ENCODE results near the gene DDX41. TPM values are rescaled to one million over a fixed set of nuclear protein-coding genes. Genes with fewer than 3 reads are reported as not detected.

The DDX41 gene
- polyA plus RNA-seq, 3 donors = 44.9 to 178 (median 70.3) TPM

GRCh38 chr5:177483042-177483441 is 33.7 kb downstream of the DDX41 start:
- no peak for TF ChIP-seq CTCF (IDR thresholded peaks at IDR 0.05)
- Histone ChIP-seq H4K20me1 (ENCODE audit: insufficient read depth, low read length) (peaks cover 39% of the 10 kb centered on the region), H3K27ac (ENCODE audit: low read depth in 1 of 2, low read length in 2 of 2) (no peak overlapping the region), H3K4me1 (ENCODE audit: control insufficient read depth in 1 of 2, insufficient read depth in 2 of 2, low read length in 2 of 2) (peaks cover 26% of the 10 kb centered on the region in 2 donors), H3K4me3 (replicated peaks in 1 of 3; ENCODE audit: low read depth in 2 of 3, low read length in 3 of 3) (no peak overlapping the region), H3K36me3 (replicated peaks in 1 of 2; ENCODE audit: control insufficient read depth in 1 of 2, insufficient read depth in 2 of 2, low read length in 2 of 2) (peaks cover 29 to 55% of the 10 kb centered on the region in 2 donors), H3K4me2 (replicated peaks; ENCODE audit: extremely low read depth, low read length, poor library complexity, severe bottlenecking) (no peak overlapping the region), H3K79me2 (ENCODE audit: insufficient read depth, low read length) (no peaks in the 10 kb centered on the region), H3K9me3 (replicated peaks in 1 of 2; ENCODE audit: control insufficient read depth in 1 of 2, insufficient read depth in 1 of 2, low read length in 2 of 2) (no peaks in the 10 kb centered on the region), H3K9ac (ENCODE audit: insufficient read depth, low read length, poor library complexity, severe bottlenecking) (no peak overlapping the region), H3K27me3 (ENCODE audit: control insufficient read depth in 2 of 2, insufficient read depth in 2 of 2, low read length in 2 of 2) (peaks cover 0 to 3% of the 10 kb centered on the region in 2 donors), H2AFZ (ENCODE audit: insufficient read depth, low read depth, low read length, poor library complexity, severe bottlenecking) (no peak overlapping the region)
- Mint-ChIP-seq H3K4me3 (peak overlapping the region in 1 of 2 donors; percentile 55), H3K27me3 (ENCODE audit: low read depth in 3 of 3) (peaks cover 15 to 24% (median 16%) of the 10 kb centered on the region in 3 donors), H3K4me1 (peaks cover 26% of the 10 kb centered on the region), H3K36me3 (peaks cover 61 to 69% of the 10 kb centered on the region in 2 donors), H3K27ac (no peak overlapping the region), H3K9me3 (peaks cover 0 to 14% (median 0%) of the 10 kb centered on the region in 7 donors)
- intact Hi-C loops (cut with micrococcal nuclease) = no loop called here
- WGBS (ENCODE audit: insufficient coverage) = 96% methylated on average over 4 of the region's 9 CpGs
- DNase-seq = no peak

- no peak overlapping the region for H3K9ac ChIP-seq (ENCODE audit: insufficient read depth, low read length, poor library complexity, severe bottlenecking)
- no peak for TF ChIP-seq CTCF (IDR thresholded peaks at IDR 0.05)
- H3K36me3 Mint-ChIP-seq = peaks cover 55 to 65% of the 10 kb centered on the region in 2 donors
- H3K4me1 ChIP-seq (ENCODE audit: control insufficient read depth in 1 of 2, insufficient read depth in 2 of 2, low read length in 2 of 2) = peaks cover 31 to 32% of the 10 kb centered on the region in 2 donors
- DNase-seq = no peak
- no peak overlapping the region for H3K4me3 ChIP-seq (replicated peaks in 1 of 3; ENCODE audit: low read depth in 2 of 3, low read length in 3 of 3)
- H3K27me3 ChIP-seq (ENCODE audit: control insufficient read depth in 2 of 2, insufficient read depth in 2 of 2, low read length in 2 of 2) = peaks cover 0 to 3% of the 10 kb centered on the region in 2 donors
- H3K27ac ChIP-seq (ENCODE audit: low read depth in 1 of 2, low read length in 2 of 2) = no peak overlapping the region
- peaks cover 24 to 48% of the 10 kb centered on the region in 2 donors for H3K36me3 ChIP-seq (replicated peaks in 1 of 2; ENCODE audit: control insufficient read depth in 1 of 2, insufficient read depth in 2 of 2, low read length in 2 of 2)
- intact Hi-C loops (cut with micrococcal nuclease) = no loop called here
- H3K79me2 ChIP-seq (ENCODE audit: insufficient read depth, low read length) = no peaks in the 10 kb centered on the region
- 98% methylated on average over 5 of the region's 10 CpGs for WGBS (ENCODE audit: insufficient coverage)
- H3K4me1 Mint-ChIP-seq = peaks cover 32% of the 10 kb centered on the region
- no peaks in the 10 kb centered on the region for H3K9me3 ChIP-seq (replicated peaks in 1 of 2; ENCODE audit: control insufficient read depth in 1 of 2, insufficient read depth in 1 of 2, low read length in 2 of 2)
- peaks cover 15 to 28% (median 19%) of the 10 kb centered on the region in 3 donors for H3K27me3 Mint-ChIP-seq (ENCODE audit: low read depth in 3 of 3)
- H3K4me2 ChIP-seq (replicated peaks; ENCODE audit: extremely low read depth, low read length, poor library complexity, severe bottlenecking) = no peak overlapping the region
- H3K9me3 Mint-ChIP-seq = peaks cover 0 to 14% (median 0%) of the 10 kb centered on the region in 7 donors
- no peak overlapping the region for H3K4me3 Mint-ChIP-seq
- peaks cover 32% of the 10 kb centered on the region for H4K20me1 ChIP-seq (ENCODE audit: insufficient read depth, low read length)
- H2AFZ ChIP-seq (ENCODE audit: insufficient read depth, low read depth, low read length, poor library complexity, severe bottlenecking) = no peak overlapping the region
- H3K27ac Mint-ChIP-seq = no peak overlapping the region
Observed at GRCh38 chr5:177482359-177482795, 34.4 kb downstream of the DDX41 start.

All from CD14-positive monocyte (primary cell).